Epithelial cell of prostate (primary cell): ENCODE results near the gene NDFIP2.
"Not testable (repeated sequence)": the region's sequence is repeated elsewhere in the genome, so short reads cannot be mapped to it uniquely, and the experiment has no call there.

Experiments used
- DNase-seq: peaks from one replicate; pipeline ENCODE4 v3.0.0-alpha.2; 2011; ENCODE audit warnings: low read depth, low spot score
- H3K27ac ChIP-seq: fragments of 450-650 bp; 2 replicates; pipeline ENCODE4 v1.5.1; 2017; ENCODE audit warnings: mild to moderate bottlenecking

Gene NDFIP2

DNA sequence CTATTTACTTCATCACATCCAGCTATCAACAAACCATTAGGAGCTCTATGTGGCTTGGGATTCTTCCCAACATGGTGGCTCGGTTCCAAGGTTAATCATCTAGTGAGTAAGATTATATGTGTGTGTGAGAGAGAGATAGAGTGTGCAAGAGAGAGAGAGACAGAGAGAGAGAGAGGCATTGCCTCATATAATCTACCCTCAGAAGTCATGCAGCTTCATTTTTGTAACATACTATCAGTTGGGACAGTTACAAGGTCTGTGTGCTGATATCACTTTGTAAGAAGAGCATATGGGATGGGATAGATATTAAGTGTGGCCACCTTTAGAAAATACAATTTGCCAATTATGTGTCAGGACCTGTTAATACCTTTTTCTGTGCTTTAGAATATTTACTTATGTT lies 104.1 kb downstream of the NDFIP2 start:
- no peak for DNase-seq
- no peak overlapping the region for H3K27ac ChIP-seq

DNA sequence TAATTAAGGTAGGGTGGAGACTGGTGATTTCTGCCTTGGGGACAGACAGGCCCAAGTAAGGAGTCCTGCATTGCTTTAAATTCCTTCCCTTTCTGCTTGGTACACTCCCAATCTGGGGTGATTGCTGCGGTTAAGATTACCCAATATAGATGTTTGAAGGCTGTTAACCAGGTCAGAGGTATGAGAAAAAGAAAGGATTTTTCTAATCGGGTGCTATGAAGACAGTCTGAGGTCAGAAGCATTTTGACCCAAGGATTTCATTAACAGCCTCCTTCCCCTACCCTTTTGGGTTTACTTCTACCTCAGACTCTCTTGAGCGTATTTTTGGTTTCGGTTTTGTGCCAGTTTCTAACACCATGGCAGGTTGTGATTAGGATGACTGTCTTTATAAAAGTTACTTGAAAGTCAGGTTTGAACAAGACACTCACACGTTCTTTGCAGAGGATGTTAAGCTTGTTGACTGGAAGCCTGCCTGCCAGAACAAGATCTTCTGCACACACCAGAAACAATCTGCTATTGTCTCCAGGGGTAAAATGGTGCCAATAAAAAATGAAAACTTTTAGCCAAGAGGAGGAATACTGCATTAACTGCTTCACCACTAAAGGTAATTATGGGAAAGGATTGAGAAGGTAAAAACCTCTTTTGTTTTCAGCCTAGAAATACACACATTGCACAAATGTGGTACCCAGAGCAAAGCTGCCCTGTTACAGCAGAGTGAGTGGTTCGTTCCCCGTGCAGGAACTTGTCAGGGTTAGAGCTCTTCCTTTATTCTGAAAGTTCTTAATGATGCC lies 108.8 kb downstream of the NDFIP2 start:
- DNase-seq = peak; percentile 97
- H3K27ac ChIP-seq = peak overlapping the region; percentile 91

DNA sequence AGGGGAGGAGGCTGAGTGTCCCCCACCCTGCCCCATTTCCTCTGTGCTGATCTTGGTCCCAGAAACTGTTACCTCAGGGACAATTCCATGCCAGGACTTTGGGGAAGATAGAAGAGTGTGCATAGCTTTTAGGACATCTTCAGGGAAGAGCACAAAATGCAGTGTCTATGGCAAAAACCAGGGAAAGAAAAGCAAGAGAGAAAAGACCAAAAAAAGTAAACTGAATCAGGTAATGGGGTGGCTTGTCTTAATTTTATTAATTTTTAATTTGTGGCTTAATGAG lies 109.4 kb downstream of the NDFIP2 start:
- DNase-seq = no peak
- H3K27ac ChIP-seq = peak overlapping the region; percentile 91

DNA sequence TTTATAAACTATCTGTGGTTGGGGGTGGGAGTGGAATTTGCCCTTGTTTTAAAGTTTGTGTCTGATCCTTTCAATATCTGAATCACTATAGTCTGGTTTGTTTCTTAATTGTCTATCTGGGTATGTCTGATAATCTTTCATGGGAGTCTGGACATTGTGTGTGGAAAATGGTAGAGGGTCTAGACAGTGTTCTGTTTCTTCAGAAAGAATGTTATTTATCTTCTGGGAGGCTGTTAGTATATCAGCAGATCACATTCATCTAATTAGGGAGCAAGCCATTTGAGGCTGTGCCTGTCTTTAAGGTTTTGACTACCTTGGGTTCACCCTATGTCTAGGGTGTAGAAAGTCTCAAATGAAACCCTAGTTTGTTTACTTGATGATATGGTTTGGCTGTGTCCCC lies 110.5 kb downstream of the NDFIP2 start:
- peak overlapping the region; percentile 91 for H3K27ac ChIP-seq
- no peak for DNase-seq

DNA sequence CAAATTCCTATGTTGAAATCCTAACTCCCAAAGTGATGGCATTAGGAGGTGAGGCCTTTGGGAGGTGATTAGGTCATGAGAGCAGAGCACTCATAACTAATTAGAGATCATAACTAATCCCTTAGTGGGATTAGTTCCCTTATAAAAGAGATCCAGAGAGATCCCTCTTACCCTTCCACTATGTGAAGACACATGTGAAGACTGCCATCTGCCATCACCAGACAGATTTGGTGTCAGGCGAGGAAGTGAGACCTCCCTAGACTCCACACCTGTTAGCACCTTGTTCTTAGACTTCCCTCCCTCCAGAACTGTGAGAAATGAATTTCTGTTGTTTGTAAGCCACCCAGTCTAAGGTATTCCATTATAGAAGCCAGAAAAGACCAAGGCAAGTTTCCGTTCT lies 112.2 kb downstream of the NDFIP2 start:
- peak overlapping the region; percentile 40 for H3K27ac ChIP-seq
- no peak for DNase-seq

DNA sequence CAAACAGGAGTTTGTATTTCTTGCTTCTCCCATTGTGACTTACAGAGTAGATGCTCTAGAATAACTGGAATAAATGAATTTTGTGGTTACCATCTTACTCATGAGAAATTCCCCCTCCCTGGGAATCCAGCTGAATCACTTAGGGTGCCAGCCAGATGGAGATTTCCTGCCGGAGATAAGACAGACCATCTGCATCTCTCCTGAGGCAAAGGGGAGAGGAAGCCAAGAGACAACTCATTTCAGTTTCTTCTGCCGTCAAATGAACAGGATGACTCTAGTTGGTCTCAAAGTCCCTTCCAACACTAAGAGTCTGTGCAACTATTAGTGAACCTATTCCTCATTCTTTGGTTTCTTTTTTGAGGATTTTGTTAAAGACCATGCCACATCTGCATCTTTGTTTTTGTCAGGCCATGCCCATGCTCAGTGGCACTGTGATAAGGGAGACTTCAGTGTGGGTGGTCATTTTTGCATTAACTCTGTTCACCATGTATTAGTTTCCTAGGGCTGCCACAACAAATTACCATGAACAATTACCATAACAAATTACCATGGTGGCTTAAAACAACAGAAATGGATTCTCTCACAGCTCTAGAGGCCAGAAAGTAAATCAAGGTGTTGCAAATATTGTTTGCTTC lies 112.8 kb downstream of the NDFIP2 start:
- H3K27ac ChIP-seq = peak overlapping the region; percentile 40
- peak; percentile 53 for DNase-seq

DNA sequence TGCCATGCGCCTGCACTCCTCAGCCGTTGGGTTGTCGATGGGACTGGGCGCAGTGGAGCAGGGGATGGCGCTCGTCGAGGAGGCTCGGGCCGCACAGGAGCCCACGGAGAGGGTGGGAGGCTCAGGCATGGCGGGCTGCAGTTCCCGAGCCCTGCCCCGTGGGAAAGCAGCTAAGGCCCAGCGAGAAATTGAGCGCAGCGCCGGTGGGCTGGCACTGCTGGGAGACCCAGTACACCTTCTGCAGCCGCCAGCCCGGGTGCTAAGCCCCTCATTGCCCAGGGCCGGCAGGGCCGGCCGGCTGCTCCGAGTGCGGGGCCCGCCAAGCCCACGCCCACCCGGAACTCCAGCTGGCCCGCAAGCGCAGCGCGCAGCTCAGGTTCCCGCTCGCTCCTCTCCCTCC lies 119.2 kb downstream of the NDFIP2 start:
- not testable (repeated sequence) for H3K27ac ChIP-seq, DNase-seq

DNA sequence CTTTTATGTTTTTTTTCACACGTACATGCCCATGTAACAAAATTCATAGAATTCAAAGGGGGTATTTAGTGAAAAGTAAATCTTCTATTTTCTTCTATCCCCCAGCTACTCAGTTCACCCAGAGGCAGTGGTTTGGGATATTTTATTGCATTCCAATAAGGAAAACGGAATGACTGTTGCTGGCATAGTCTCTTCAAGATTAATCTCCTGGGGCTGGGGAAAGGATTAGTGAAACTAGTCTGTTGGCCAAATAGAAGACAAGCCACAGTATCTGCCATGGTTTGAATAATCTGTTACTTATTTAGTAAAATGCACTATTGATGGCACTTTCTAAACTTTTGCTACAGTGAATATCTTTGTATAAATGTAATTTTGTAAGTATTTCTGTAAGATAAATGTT lies 122.0 kb downstream of the NDFIP2 start:
- DNase-seq = no peak
- no peak overlapping the region for H3K27ac ChIP-seq

DNA sequence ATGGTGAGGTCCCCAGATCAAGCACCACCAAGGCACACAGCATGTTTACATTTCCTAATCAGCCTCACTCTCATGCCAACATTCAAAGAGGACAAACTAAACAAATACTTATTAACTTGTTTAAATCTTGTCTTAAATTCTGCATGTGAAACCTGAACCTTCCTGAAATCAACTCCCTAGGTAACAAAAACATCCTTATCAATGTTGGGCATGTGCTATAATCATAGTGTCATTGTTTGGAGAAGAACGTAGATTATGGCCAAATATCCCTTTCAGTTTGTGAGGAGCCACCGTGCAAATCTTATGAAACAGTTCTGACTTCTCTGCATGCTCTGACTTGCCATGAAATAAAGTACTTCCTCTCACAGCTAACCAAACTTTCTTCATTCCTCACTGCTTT lies 123.8 kb downstream of the NDFIP2 start:
- H3K27ac ChIP-seq = peak overlapping the region; percentile 88

More for the DNA sequence above, 123.8 kb downstream of the NDFIP2 start:
- DNase-seq = no peak
